ENCODE results near the gene ADAT1.

ADAT1 gene

GRCh38 chr16:75565640-75566039 lies 57.4 kb downstream of the ADAT1 start:
- TF ChIP-seq FOXP2 (optimal IDR thresholded peaks at IDR 0.05; ENCODE audit: borderline replicate concordance, extremely low read depth, extremely low read length, insufficient read depth): no peak
- TF ChIP-seq TAF1 (IDR thresholded peaks at IDR 0.05; ENCODE audit: borderline replicate concordance, insufficient read depth, low read length): no peak
- TF ChIP-seq POLR2AphosphoS5 (IDR thresholded peaks at IDR 0.05; ENCODE audit: low read depth, low read length): no peak
- TF ChIP-seq REST (IDR thresholded peaks at IDR 0.05; ENCODE audit: insufficient read depth in 1 of 2, low read depth in 2 of 2, low read length in 2 of 2): no peak
- TF ChIP-seq SIN3A (IDR thresholded peaks at IDR 0.05; ENCODE audit: borderline replicate concordance, insufficient read depth, low read length): no peak

- TF ChIP-seq FOXP2 (optimal IDR thresholded peaks at IDR 0.05; ENCODE audit: borderline replicate concordance, extremely low read depth, extremely low read length, insufficient read depth) (no peak), TAF1 (IDR thresholded peaks at IDR 0.05; ENCODE audit: borderline replicate concordance, insufficient read depth, low read length) (no peak), REST (IDR thresholded peaks at IDR 0.05; ENCODE audit: insufficient read depth in 1 of 2, low read depth in 2 of 2, low read length in 2 of 2) (no peak)
These were observed 63.3 kb downstream of the ADAT1 start for GRCh38 chr16:75559564-75560372.

- TF ChIP-seq SIN3A (IDR thresholded peaks at IDR 0.05; ENCODE audit: borderline replicate concordance, insufficient read depth, low read length) (no peak), REST (IDR thresholded peaks at IDR 0.05; ENCODE audit: insufficient read depth in 1 of 2, low read depth in 2 of 2, low read length in 2 of 2) (no peak)
These were observed 64.2 kb downstream of the ADAT1 start for GRCh38 chr16:75558846-75559401.

- TF ChIP-seq TAF1 (IDR thresholded peaks at IDR 0.05; ENCODE audit: borderline replicate concordance, insufficient read depth, low read length): no peak
- no peak for TF ChIP-seq REST (IDR thresholded peaks at IDR 0.05; ENCODE audit: insufficient read depth in 1 of 2, low read depth in 2 of 2, low read length in 2 of 2)
- no peak for TF ChIP-seq FOXP2 (optimal IDR thresholded peaks at IDR 0.05; ENCODE audit: borderline replicate concordance, extremely low read depth, extremely low read length, insufficient read depth)
- TF ChIP-seq POLR2AphosphoS5 (IDR thresholded peaks at IDR 0.05; ENCODE audit: low read depth, low read length): no peak
- TF ChIP-seq SIN3A (IDR thresholded peaks at IDR 0.05; ENCODE audit: borderline replicate concordance, insufficient read depth, low read length): no peak
These were observed 66.6 kb downstream of the ADAT1 start for GRCh38 chr16:75556431-75556950.
